A204.1 (cell line): ENCODE measurements around the gene CD300LF.

Experiments
- FAIRE-seq: peaks from 2 replicates; lab custom pipeline; 2012; peaks lifted over from hg19 to GRCh38; lab: Jason Lieb, UNC

CD300LF gene

DNA sequence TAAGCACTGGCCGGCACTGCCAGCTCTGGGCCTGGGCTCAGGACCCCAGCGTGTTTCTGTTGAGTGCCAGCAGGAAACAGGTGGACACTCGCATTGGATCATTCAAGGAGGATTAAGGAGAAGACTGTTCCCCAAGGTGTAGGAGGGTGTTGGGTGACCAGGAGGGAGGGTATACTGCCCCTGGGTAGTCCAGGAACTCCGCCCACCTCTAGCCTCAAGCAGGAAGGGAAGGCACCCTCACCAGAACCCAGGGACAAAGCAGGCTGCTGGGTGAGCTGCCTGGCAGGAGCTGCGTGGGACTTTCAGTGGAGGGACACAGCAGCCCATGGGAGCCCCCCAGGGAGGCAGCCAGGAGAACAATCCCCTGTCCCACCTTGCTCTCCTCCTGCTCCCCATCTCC, 16.6 kb upstream of the CD300LF start:
- FAIRE-seq = no peak

DNA sequence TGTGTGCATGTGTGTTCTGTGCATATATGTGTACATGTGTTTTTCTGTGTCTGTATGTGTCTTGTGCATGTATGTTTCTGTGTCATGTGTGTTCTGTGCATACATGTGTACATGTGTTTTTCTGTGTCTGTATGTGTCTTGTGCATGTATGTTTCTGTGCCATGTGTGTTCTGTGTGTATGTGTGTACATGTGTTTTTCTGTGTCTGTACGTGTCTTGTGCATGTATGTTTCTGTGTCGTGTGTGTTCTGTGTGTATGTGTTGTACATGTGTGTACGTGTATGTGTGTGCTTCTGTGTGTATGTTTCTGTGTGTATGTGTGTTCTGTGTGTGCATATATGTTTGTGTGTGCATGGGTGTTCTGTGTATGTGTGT, 16.0 kb upstream of the CD300LF start:
- no peak for FAIRE-seq

DNA sequence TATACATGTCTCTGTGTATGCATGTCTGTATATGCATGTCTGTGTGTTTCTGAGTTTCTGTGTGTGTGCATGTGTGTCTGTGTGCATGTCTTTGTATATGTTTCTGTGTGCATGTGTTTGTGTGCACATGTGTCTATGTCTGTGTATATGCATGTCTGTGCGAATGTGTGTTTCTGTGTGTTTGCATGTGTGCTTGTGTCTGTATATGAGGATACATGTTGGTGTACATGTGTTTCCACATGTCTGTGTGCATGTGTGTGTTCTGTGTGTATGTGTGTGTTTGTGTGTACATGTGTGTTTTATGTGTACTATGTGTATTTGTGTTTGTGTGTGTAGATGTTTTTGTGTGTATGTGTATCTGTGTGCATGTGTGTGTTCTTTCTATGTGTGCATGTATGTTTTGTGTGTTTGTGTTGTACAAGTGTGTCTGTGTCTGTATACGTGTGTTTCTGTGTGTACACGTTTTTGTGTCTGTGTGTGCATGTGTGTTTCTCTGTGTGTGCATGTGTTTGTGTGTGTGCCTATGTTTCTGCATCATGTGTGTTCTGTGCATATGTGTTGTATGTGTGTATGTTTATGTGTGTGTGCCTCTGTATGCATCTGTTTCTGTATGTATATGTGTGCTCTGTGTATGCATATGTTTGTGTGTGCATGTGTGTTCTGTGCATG, 15.4 kb upstream of the CD300LF start:
- FAIRE-seq = no peak

DNA sequence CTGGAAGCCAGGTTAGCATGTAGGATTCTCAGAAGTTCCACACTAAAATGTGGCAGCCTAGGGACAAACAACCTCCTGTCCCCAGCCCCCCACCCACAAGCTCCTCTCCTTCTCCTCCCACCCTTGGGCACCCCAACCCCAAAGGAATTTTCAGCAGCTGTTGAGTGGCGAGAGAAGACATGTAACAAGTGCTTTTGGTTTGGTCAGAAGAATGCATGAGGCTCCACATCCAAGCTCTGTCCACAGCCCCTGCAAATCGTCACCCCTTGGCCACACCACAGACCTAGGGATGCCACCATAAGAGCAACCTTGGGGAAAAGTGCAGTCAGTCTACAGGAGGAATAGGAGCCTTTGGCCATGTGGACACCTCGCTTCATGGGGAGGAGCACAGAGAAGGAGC, 12.4 kb upstream of the CD300LF start:
- FAIRE-seq = no peak

DNA sequence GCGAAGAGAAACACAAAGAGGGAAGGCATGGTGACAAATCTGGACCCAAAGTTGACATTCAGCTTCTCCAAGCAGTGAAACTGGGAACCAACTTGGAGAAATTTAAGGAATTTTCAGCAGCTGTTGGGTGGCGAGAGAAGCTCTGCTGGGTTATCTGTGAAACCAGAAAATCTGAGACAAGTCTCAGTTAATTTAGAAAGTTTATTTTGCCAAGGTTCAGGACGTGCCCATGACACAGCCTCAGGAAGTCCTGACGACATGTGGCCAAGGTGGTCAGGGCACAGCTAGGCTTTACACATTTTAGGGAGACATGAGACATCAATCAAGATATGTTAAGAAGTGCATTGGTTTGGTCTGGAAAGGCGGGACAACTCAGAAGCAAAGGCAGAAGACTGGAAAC, 11.2 kb upstream of the CD300LF start:
- no peak for FAIRE-seq

DNA sequence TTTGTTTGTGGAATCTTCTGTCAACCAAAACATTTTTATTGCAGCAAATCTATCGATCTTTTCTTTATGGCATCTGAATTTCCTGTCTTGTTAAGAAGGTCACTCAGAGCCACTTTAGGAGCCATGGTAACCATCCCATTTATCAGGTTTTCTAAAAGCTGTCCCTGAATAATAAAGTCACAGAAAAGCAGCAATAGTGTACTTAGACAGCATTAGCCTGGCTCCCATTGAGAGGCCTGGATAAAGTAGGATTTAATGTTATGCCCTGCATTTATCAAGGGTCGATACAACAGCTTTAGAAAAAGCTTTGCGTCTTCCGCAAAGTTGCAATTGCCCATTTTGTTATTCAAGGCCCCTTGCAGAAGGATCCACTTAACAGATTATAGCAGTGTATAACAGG, 10.1 kb upstream of the CD300LF start:
- FAIRE-seq = no peak

DNA sequence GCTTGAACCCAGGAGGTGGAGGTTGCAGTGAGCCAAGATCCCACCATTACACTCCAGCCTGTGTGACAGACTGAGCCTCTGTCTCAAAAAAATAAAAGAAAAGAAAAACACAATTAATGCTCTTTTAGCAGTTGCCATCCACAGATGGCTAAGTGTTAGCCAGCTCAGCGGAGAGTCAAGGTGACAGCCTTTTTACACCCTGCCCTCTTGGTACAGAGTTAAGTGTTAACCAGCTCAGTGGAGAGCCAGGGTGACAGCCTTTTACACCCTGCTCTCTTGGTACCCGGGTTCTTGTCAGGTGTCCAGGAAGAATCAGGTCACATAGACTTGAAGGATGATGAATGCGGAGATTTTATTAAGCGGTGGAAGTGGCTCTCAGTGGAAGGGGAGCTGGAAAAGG, 7.8 kb upstream of the CD300LF start:
- no peak for FAIRE-seq

DNA sequence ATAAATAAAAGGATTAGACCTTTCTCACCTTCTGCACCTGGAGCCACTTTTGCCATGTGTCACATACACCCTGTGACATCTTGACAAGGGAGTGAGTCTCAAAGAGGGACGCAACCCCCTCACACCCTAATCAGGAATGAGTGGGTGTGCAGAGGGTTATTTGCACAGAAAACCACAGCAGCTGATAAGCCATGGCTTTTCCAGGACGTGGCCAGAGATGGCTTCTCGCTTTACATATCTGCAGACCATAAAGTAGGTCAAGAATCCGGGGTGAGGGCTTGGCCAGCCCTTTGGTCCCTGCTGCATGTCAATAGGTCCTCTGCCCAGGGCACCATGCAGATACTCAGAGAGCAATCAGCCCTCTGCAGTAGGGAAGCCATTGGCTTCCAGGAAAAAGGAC, 2.4 kb upstream of the CD300LF start:
- no peak for FAIRE-seq

DNA sequence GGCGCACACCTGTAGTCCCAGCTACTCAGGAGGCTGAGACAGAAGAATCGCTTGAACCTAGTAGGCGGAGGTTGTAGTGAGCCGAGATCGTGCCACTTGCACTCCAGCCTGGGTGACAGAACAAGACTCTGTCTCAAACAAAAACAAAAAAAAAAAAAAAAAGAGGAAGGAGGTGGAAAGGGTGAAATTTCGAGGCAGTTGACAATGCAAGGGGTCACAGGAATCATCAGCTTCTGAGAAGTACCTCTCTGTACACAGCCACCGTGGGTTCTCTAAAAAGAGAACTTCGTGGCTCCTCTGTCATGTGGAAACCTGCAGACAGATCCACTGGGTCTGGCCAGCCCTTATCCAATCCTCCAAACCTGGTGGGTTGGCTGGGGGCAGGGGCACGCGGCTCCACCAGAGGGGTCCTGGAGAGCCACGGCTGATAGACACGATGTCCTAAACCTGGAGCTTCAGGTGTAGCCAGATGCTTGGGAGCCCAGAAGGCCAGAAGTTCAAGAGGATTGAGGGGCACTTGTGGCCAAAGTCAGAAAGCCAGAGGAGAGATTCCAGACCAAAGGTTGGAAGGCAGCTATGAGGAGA, 540 bp upstream of the CD300LF start:
- no peak for FAIRE-seq

DNA sequence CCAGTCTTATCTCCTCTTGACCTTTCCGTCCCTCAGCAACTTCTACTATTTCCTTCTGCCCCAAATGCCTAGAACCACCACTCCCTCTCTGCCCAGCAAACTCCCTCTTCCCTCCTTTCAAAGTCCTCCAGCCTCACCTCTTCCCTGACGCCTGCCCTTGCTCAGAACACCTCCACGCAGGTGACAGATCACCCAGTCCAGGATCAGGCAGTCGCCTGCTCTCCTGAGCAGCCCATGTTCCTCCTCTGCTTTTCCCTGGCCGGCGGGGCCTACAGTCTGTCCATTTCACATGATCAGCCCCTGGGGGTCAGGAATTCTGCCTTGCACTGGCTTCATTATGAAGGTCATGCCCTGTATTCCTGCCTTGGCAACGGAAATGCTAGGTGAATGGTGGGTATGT, 422 bp downstream of the CD300LF start:
- FAIRE-seq = no peak

DNA sequence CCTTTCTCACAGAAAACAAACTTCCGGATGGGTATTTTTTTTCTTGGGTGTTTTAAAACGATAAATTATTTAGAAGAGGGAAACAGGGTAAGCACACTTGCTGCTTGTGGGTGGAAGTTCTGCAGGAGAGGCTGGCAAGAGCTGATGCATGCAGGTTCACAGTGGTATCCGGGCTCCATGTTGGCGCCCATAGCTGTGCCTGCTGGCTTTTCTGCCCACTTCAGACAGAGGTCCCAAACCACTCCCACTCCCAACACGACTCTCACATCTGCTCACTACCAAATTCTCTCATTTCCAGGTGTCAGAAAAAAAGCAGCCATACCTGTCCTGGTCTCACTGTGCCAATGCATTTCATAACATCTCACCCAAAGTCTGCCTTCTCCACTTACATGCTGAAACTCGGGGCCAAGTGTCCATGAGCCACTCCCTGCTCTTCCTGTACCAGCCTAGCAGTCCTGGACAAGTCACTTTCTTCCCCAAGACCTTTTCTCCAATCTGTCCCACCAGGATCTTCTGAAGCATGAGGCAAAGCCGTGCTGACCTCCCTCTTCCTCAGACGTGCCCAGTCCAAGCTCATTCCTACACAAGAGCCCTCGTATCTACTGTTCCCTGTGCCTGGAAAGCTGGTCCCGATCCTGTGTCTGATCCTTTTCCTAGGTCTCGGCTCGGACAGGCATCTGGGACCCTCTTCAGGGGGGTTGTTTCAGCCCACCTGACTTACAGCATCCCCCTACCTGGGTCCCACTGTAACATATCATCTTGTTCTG, 1.5 kb downstream of the CD300LF start:
- no peak for FAIRE-seq

DNA sequence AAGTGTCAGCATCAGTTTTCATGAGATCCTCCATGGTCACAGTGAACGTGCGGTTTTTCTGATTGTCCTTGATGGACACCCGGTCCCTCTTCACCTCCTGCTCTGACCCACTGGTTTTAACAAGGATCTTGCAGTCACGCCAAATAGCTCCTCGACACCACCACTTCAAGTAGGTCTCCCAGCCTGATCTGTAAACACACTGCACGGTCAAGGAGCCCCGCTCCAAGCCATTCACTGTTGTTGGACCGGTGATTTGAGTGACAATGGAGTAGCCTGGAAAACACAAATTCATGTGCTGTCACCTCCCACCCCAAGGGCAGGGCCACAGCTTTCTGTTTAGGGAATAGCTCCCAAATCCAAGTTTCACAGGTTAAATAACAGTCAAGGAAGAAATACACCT, 8.2 kb downstream of the CD300LF start:
- FAIRE-seq = no peak

DNA sequence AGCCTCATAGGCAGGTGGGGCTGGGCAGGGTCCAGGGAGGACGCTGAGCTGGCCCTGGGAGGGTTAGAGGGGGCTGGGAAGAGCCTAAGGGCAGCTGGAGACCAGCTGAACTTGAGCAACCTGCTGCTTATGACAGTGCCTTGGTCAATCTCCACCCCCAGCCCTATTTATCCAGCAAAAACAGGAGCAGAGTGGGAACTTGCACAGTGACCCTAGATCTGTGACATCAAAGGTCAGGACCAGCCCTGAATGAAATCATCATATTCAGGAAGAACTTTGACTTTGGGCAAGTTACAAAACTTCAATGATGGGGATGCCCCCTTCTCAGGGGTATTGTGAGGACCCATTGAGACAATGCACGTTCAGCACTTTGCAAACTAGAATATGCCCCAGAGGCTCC, 9.4 kb downstream of the CD300LF start:
- no peak for FAIRE-seq

DNA sequence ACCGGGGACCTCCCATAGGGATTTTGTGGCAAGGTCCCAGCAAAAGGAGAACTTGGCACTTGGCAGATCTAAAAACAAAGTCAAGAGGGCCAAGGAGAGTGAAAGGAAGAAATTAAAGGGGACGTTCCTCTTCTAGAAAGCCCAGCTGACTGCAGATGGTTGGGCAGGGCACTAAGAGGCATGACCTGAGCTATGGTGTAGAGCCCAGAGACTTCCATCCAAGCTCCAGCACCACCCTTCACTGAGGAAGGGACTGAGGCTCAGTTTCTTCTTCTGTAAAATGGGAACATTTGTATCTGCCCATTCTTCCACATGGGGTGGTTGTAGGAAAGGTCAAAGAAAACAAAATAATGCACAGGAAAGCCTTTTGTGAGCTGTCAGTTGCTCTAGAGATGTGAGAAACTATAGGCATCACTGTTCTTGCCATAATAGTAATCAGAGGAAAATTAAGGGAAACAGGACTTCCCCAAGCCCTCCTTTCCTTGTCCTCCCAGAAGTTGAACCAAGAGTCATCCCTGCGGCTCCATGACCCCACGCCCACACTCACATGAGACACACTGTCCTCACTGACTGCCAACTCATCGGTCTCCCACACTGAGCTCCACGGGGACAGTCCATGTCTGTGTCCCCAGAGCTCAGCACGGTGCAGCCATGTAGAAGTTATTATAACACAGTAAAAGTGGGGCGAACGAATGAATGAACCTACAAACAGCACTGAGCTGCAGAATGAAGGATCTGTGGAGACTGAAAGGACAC, 10.4 kb downstream of the CD300LF start:
- no peak for FAIRE-seq

DNA sequence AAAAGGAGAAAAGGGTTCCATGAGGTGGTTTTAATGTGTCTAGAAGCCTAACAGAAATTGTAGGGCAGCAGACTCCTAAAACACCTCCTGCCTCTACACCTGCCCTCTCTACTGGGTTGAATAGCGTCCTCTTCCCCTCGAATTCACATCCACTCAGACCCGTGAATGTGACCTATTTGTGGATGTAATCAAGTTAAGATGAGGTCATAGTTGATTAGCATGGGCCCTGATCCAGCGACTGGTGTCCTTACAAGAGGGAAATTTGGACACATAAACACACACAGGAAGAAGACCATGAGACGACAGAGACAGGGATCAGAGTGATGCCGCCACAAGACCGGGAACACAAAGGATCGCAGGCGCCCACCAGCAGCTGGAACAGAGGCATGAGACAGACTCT, 13.5 kb downstream of the CD300LF start:
- no peak for FAIRE-seq

DNA sequence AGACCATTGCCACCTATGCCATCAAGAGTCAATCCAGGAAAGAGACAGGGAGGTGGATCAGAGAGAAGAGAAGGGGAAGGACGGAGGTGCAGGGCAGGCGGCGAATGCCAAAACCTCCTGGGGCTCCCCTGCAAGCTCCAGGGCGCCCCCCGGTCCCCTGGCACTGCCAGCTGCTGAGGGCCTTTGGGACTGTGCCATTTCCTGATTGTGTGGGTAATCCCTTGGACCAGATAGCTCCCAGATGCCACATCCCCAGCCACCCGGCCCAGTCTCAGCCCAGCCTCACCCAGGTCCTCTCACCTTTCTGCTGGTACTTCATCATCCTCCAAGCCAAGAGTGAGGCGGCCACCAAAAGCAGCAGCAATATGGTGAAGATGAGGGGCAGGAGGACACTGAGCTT, 14.7 kb downstream of the CD300LF start:
- no peak for FAIRE-seq

DNA sequence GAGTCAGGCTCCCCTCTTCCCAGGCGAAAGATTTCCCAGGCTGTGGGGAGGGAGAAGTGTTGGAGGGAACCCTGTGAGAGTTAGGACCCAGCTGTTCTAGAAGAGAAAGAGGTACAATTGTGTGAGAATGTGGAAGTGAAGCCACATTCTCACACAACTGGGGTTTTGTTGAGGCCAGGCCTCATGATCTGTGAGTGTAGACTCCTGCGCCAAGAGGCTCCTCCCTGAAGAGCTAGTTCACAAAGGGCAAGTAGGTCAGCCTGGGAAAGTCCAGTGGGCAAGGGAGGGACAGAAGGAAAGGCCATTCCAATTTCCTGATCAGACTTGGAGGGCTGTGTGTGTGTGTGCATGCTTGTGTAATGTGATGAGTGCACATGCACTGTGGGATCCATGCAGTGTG, 15.2 kb downstream of the CD300LF start:
- no peak for FAIRE-seq

DNA sequence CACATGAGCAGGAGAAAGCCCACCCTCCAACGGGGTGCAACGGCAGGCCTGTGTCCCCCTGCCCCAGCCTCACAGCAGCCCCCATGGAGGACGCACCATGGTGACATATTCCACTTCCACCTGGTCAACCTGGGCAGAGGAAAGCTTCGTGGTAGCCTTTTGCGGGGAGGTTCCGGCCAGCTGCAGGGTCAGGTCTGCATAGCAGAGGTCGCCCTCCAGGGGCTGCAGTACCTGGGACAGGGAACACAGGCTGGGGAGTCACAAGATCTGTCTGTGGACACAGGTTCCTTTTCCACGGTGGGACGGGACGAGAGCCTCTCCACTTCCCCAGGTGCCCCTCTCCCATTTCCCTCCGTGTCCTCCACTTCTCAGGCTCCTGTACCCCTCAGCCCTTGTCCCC, 17.1 kb downstream of the CD300LF start:
- FAIRE-seq = no peak

DNA sequence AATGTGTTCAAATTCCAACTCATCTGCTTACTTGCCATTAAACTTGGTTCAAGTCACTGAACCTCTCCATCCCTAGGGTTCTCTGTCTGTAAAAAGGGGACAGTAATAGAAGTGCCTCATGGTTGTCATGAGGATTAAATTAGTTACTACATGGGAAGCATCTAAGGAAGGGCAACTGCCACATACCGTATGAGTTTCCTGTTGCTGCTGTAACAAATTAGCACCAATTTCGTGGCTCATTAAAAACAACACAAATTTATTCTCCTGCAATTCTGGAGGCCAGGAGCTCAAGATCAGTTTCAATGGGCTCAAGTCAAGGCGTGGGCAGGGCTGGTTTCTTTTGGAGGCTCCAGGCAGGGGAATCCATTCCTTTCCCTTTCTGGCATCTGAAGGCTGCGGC, 18.6 kb downstream of the CD300LF start:
- FAIRE-seq = no peak

DNA sequence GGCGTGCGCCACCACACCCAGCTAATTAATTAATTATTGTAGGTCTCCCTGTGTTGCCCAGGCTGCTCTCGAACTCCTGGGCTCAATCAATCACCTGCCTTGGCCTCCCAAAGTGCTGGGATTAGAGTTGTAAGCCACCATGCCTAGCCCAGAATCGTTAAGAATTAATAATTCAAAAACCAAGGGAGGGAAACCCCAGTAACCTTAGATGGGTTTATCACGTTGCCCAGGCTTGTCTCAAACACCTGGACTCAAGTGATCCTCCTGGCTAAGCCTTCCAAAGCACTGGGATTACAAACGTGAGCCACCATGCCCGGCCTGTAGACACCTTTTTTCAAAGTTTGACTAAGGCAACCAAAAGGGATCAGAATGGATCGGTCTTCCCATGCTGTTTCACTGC, 21.6 kb downstream of the CD300LF start:
- no peak for FAIRE-seq

DNA sequence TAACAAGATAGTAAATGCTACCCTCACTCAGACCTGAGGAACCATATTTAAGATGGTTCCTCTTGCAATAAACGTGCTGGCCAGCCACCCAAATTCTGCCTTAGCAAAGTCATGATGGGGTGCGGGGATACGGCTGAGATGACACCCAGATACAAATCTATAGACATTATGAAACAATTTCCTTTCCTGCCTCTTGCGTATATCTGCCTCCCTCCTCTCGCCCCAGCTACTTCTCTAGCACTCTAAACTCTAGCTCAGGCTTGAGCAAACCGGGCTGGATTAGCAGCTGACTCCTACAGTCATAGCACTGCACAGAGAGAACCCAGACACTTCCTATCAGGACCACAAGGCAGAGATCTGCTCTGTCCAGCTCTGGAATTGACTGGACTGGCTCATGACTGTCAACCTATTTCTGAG, 22.3 kb downstream of the CD300LF start:
- FAIRE-seq = no peak

DNA sequence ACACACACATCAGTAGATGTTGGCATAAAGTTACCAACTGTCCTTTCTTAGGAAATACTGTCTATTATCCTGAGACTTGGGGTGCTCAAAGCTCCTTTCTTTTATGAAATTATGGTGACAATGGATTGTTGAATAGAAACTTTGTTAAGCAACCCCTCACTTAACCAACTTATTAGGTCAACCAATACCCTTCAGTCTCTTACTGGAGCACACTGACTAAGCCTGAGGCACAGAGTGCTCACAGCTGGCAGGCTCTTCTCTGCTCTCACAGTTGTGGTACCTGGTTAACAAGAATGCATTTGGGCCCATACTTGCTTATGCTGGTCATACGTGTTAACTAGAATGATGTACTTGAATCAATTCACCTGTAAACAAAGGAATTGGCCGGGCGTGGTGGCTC, 24.8 kb downstream of the CD300LF start:
- FAIRE-seq = no peak

DNA sequence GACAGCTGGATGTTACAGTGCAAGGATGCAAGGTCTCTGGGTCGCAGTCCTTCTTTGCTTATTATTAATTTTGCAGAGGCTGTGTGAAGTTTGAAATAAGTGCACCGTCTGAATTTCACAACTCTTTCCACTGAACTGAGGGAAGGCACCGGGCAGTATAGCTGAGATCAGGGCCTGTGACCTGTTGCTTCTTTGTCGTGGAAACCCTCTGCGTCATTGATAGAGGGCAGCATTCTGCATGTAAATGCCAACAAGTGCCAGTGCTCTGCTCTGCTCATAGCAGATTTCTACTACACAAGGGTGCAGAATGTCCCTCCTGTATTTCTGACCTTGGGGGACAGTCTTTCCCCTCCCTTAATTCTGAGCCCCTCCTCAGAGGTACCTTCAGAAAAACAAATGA, 26.0 kb downstream of the CD300LF start:
- FAIRE-seq = no peak
